GM12878 (cell line): ENCODE data around the gene NAALADL2. TPM values are rescaled to one million over a fixed set of nuclear protein-coding genes. Genes with fewer than 3 reads are reported as not detected.

Experiments used
- ATAC-seq: fragments of 200-7000 bp; cut with Tn5 transposase; 3 replicates; pipeline ENCODE4 v1.9.1; 2020; ENCODE audit warnings: mild to moderate bottlenecking, moderate library complexity
- BruUV-seq: library from RNA; stranded (reverse); fragments of 400-500 nt; replicated peaks from 2 replicates; lab custom pipeline; 2021; lab: Mats Ljungman, UMichigan
- CTCF ChIA-PET: fragments of 300-600 bp; sonication (Branson Sonifier 250); formaldehyde crosslinking; extraction: SDS; loops from one replicate; lab custom pipeline; 2021; ENCODE audit warnings: inconsistent platforms; lab: Yijun Ruan, JAX
- POLR2A ChIA-PET: fragments of 350-600 bp; formaldehyde crosslinking; extraction: SDS; loops from one replicate; lab custom pipeline; 2021; ENCODE audit warnings: inconsistent platforms; lab: Charles Lee
- RAD21 ChIA-PET: fragments of 300-600 bp; sonication (Branson Sonifier 250); formaldehyde crosslinking; loops from one replicate; lab custom pipeline; 2023; ENCODE audit warnings: antibody characterized with exemption; ENCODE audit not compliant: unreplicated experiment; lab: Charles Lee
- SMC1A ChIA-PET: fragments of 300-600 bp; sonication (Branson Sonifier 250); formaldehyde crosslinking; loops from one replicate; lab custom pipeline; 2023; ENCODE audit not compliant: unreplicated experiment, uncharacterized antibody; lab: Charles Lee
- DNase-seq: peaks from one replicate; pipeline ENCODE4 v3.0.0-alpha.2; 2011; ENCODE audit warnings: low read depth, low spot score
- FAIRE-seq: peaks from 3 replicates; lab custom pipeline; 2011; peaks lifted over from hg19 to GRCh38; lab: Jason Lieb, UNC
- H2AFZ ChIP-seq: 2 replicates; pipeline ENCODE4 v1.6.0; 2011; ENCODE audit warnings: low read depth, low read length, control low read depth; ENCODE audit not compliant: control insufficient read depth
- H3K27ac ChIP-seq: 2 replicates; pipeline ENCODE4 v1.5.1; 2011; ENCODE audit warnings: control low read depth; ENCODE audit not compliant: control insufficient read depth, insufficient read depth
- H3K27me3 ChIP-seq, 2 experiments: replicated peaks in 1 of 2; 2 replicates each; pipeline versions ENCODE4 v1.6.0 to v1.6.1; 2011; ENCODE audit warnings: low read length in 1 of 2; ENCODE audit not compliant: control insufficient read depth in 2 of 2, insufficient read depth in 2 of 2
- H3K36me3 ChIP-seq, 2 experiments: 2 replicates each; pipeline ENCODE4 v1.5.1; 2011; ENCODE audit warnings: low read length in 1 of 2; ENCODE audit not compliant: control insufficient read depth in 2 of 2, insufficient read depth in 2 of 2
- H3K4me1 ChIP-seq: 2 replicates; pipeline ENCODE4 v1.6.1; 2011; ENCODE audit warnings: mild to moderate bottlenecking, low read length, moderate library complexity, mixed read lengths; ENCODE audit not compliant: control insufficient read depth, insufficient read depth
- H3K4me2 ChIP-seq: 2 replicates; pipeline ENCODE4 v1.6.0; 2011; ENCODE audit warnings: control low read depth; ENCODE audit not compliant: control insufficient read depth, insufficient read depth
- H3K4me3 ChIP-seq: fragments of 200-600 bp; sonication (generic); 2 replicates; pipeline ENCODE4 v1.5.1; 2016
- H3K79me2 ChIP-seq: 2 replicates; pipeline ENCODE4 v1.6.0; 2011; ENCODE audit warnings: low read length; ENCODE audit not compliant: control insufficient read depth, insufficient read depth
- H3K9ac ChIP-seq: 2 replicates; pipeline ENCODE4 v1.8.0; 2011; ENCODE audit warnings: low read length, control low read depth, mixed read lengths; ENCODE audit not compliant: control insufficient read depth, insufficient read depth
- H3K9me3 ChIP-seq: replicated peaks from 3 replicates; pipeline ENCODE4 v1.5.1; 2011; ENCODE audit warnings: mild to moderate bottlenecking, low read length; ENCODE audit not compliant: control insufficient read depth, insufficient read depth
- H4K20me1 ChIP-seq: 2 replicates; pipeline ENCODE4 v1.6.0; 2011; ENCODE audit not compliant: control insufficient read depth, insufficient read depth
- BCL11A ChIP-seq: IDR thresholded peaks from 2 replicates; pipeline ENCODE4 v1.6.1; 2011; ENCODE audit warnings: low read depth, low read length
- EP300 ChIP-seq, 2 experiments: fragments of 150-350 bp in 1 of 2; IDR thresholded peaks; 2 replicates each; pipeline ENCODE4 v1.6.1; 2011 to 2012; ENCODE audit warnings: low read depth in 2 of 2, low read length in 2 of 2, borderline replicate concordance in 1 of 2, improper control_type of control experiment in 1 of 2, inconsistent platforms in 1 of 2; ENCODE audit not compliant: control insufficient read depth in 1 of 2
- FOS ChIP-seq: IDR thresholded peaks from 3 replicates; pipeline ENCODE4 v1.6.1; 2011; ENCODE audit warnings: borderline replicate concordance; ENCODE audit not compliant: insufficient read length; ENCODE audit errors: extremely low read depth
- JUND ChIP-seq: IDR thresholded peaks from 2 replicates; pipeline ENCODE4 v1.6.1; 2012; ENCODE audit warnings: low read depth, mild to moderate bottlenecking, low read length, improper control_type of control experiment, moderate library complexity
- NFYB ChIP-seq: IDR thresholded peaks from 2 replicates; pipeline ENCODE4 v1.6.1; 2011; ENCODE audit warnings: low read depth, mild to moderate bottlenecking, low read length, improper control_type of control experiment, moderate library complexity; ENCODE audit not compliant: insufficient read depth
- RFX5 ChIP-seq: IDR thresholded peaks from 2 replicates; pipeline ENCODE4 v1.6.1; 2011; ENCODE audit warnings: low read depth, low read length, improper control_type of control experiment
- ZBTB33 ChIP-seq: fragments of 450-650 bp; IDR thresholded peaks from 2 replicates; pipeline ENCODE4 v1.6.1; 2017; ENCODE audit warnings: mild to moderate bottlenecking
- ZNF274 ChIP-seq: IDR thresholded peaks from one replicate; pipeline ENCODE4 v1.8.0; 2011; ENCODE audit not compliant: insufficient read length, insufficient read depth
- WGBS: methylation state at CpG from one replicate; pipeline ENCODE4 v1.1.6; 2016; ENCODE audit warnings: low lambda C conversion rate; ENCODE audit not compliant: insufficient replicate concordance, insufficient coverage; ENCODE audit errors: missing lambda C conversion rate; 5-methylcytosine and 5-hydroxymethylcytosine counted together
- in situ Hi-C: fragments of 300-500 bp; cut with MboI; formaldehyde crosslinking; loops from 9 replicates; pipeline ENCODE4 v1.14.3; 2018; ENCODE audit warnings: mixed read lengths
- intact Hi-C: fragments of 100-400 bp; cut with micrococcal nuclease; formaldehyde crosslinking; loops from one replicate; pipeline ENCODE4 v1.14.2; 2022; ENCODE audit not compliant: unreplicated experiment
- polyA plus RNA-seq, 11 experiments: library from polyadenylated mRNA; depleted of rRNA in 4 of 11; unstranded in 6 of 11; stranded (reverse) in 5 of 11; fragments of >200 nt; fragmentation: Nextera tagmentation in 4 of 11; fragmentation: Illumina TruSeq in 1 of 11; extraction: Ambion mirVana in 4 of 11; extraction: Trizol in 1 of 11; gene quantifications; 1 replicate in 1 of 11; 2 replicates in 10 of 11; pipeline versions ENCODE4 v1.2.1 to v1.2.3, GENCODE V29; 2011 to 2016; ENCODE audit warnings: inconsistent platforms in 2 of 11, missing spikeins in 2 of 11, low read depth in 1 of 11
- total RNA-seq, 4 experiments: library from RNA; depleted of rRNA in 3 of 4; stranded (reverse); fragments of >200 nt in 3 of 4; fragmentation: Illumina TruSeq in 1 of 4; extraction: Trizol in 1 of 4; gene quantifications; 2 replicates each; pipeline versions ENCODE4 v1.2.1 to v1.2.3, GENCODE V29; 2013 to 2021

NAALADL2 gene
- total and polyA plus RNA-seq, 10 of the 15 experiments (the other 5 are each of a cell fraction or from before 2014, with no cell fraction given) = 0.06 to 10.8 (median 0.46) TPM

DNA sequence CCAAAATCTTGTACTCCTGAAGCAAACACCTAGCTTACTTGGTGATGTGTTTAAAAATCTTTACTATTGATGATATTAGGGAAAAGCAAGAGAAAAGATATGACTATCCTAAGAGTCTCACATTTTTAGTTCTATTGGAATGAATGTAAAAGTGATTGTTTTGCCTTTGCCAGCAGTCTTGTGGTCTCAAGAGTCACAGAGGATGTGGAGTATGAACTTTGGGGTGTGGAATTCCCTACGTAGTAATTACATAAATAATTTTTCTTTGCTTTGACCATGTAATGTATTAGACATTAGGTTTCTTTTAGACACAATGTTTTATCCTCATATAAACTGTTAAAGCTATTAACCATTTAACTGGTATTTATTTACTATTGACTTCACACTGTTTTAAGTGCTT is 387.6 kb downstream of the NAALADL2 start:
- no peaks in the 10 kb centered on the region for H3K27me3 ChIP-seq
- no peak for ATAC-seq
- ChIA-PET POLR2A (interaction anchor here (1.5 kb wide), 1 partner anchor 12 kb away, joined by 9 read pairs; no protein-coding TSS in a partner anchor), RAD21 (interaction anchor here (1.3 to 1.4 kb wide), 2 partner anchors 9 to 23 kb away, joined by 3 read pairs; no protein-coding TSS in a partner anchor), SMC1A (interaction anchor here (0.9 to 2.3 kb wide), 6 partner anchors 13 to 367 kb away, joined by 3 to 7 read pairs (median 4); no protein-coding TSS in a partner anchor), CTCF (interaction anchor here (0.6 to 1.3 kb wide), 3 partner anchors 11 to 17 kb away, joined by 3 read pairs; no protein-coding TSS in a partner anchor)
- H2AFZ ChIP-seq = no peak overlapping the region
- H3K9ac ChIP-seq = no peak overlapping the region
- H4K20me1 ChIP-seq = no peaks in the 10 kb centered on the region
- H3K27ac ChIP-seq = no peak overlapping the region
- H3K79me2 ChIP-seq = no peaks in the 10 kb centered on the region
- no peaks in the 10 kb centered on the region for H3K9me3 ChIP-seq
- intact Hi-C loops (no loop called here), in situ Hi-C loops (no loop called here)
- BruUV-seq = no TSS peak
- 0% methylated on average over 1 of the region's 1 CpG for WGBS
- TF ChIP-seq FOS (no peak), ZBTB33 (no peak), EP300 (IDR thresholded peaks at IDR 0.05; ENCODE audit: borderline replicate concordance in 1 of 2, control insufficient read depth in 1 of 2, low read depth in 2 of 2, low read length in 2 of 2) (no peak), NFYB (no peak), BCL11A (no peak), ZNF274 (no peak), JUND (no peak), RFX5 (no peak)
- H3K4me1 ChIP-seq = no peaks in the 10 kb centered on the region
- H3K4me2 ChIP-seq = no peak overlapping the region
- FAIRE-seq = no peak
- H3K4me3 ChIP-seq = no peak overlapping the region
- peaks cover 0 to 2% of the 10 kb centered on the region in 2 experiments; a peak in 2 of 4 replicates for H3K36me3 ChIP-seq
- DNase-seq = no peak
